Upper lobe of left lung (tissue), 4 donors: ENCODE results near the gene LRRC74B.

Experiments
- CTCF ChIP-seq, 6 experiments: fragments of 450-650 bp in 4 of 6; fragments of 200-600 bp in 2 of 6; sonication (generic) in 2 of 6; IDR thresholded peaks; one replicate each; pipeline ENCODE4 v1.5.1; 2016 to 2019; ENCODE audit warnings: antibody characterized with exemption in 6 of 6
- EP300 ChIP-seq, 4 donors: sonication (generic); formaldehyde crosslinking; IDR thresholded peaks; one replicate each; pipeline ENCODE4 v1.5.1; 2017; ENCODE audit warnings: antibody characterized with exemption in 4 of 4, control low read depth in 2 of 4
- POLR2AphosphoS5 ChIP-seq, 2 donors: sonication (generic); formaldehyde crosslinking; IDR thresholded peaks; one replicate each; pipeline ENCODE4 v1.5.1; 2017; ENCODE audit warnings: antibody characterized with exemption in 2 of 2

- TF ChIP-seq CTCF (IDR thresholded peaks at IDR 0.05) (no peak), EP300 (IDR thresholded peaks at IDR 0.05) (no peak), POLR2AphosphoS5 (IDR thresholded peaks at IDR 0.05) (no peak)
Measured at GRCh38 chr22:21051831-21052400, 6.2 kb downstream of the LRRC74B start.
